GM19468 (cell line): ENCODE data around the gene METTL27.
A peak's percentile ranks its signal among the peaks of the same experiment; 100 is the strongest.
"Not testable (repeated sequence)": the region's sequence is repeated elsewhere in the genome, so short reads cannot be mapped to it uniquely, and the experiment has no call there.

Experiments
- ATAC-seq: cut with Tn5 transposase; IDR thresholded peaks from one replicate; pipeline ENCODE4 v1.9.1; 2021; ENCODE audit warnings: mild to moderate bottlenecking, moderate library complexity, moderate number of reproducible peaks; ENCODE audit not compliant: unreplicated experiment; ENCODE audit errors: extremely low read depth

Gene METTL27

GRCh38 chr7:73870041-73870492, 27.8 kb upstream of the METTL27 start:
- no peak for ATAC-seq

GRCh38 chr7:73869011-73869798, 26.9 kb upstream of the METTL27 start:
- ATAC-seq, result no peak

GRCh38 chr7:73866446-73866767, 24.1 kb upstream of the METTL27 start:
- no peak for ATAC-seq

- ATAC-seq, result no peak
These were observed 23.6 kb upstream of the METTL27 start for GRCh38 chr7:73865738-73866445.

GRCh38 chr7:73864981-73865711, 22.8 kb upstream of the METTL27 start:
- ATAC-seq, result no peak

GRCh38 chr7:73861305-73861704, 19.0 kb upstream of the METTL27 start:
- ATAC-seq, result no peak

- ATAC-seq, result no peak
These were observed 18.5 kb upstream of the METTL27 start, which contains the start of gene TMEM270 for GRCh38 chr7:73860859-73861258. Gene TMEM270, plus strand, starts transcription at chr7:73861159. Its CDS starts 36 bp downstream, at chr7:73861195.

GRCh38 chr7:73858807-73859206, 16.5 kb upstream of the METTL27 start:
- ATAC-seq, result no peak

GRCh38 chr7:73856941-73857340, 14.6 kb upstream of the METTL27 start:
- no peak for ATAC-seq

- no peak for ATAC-seq
These were observed 10.2 kb upstream of the METTL27 start for GRCh38 chr7:73852500-73852899.

GRCh38 chr7:73851410-73852338, 9.4 kb upstream of the METTL27 start:
- ATAC-seq, result peak; percentile 65

- ATAC-seq, result no peak
These were observed 8.5 kb upstream of the METTL27 start for GRCh38 chr7:73850781-73851207.

- ATAC-seq, result no peak
These were observed 5.8 kb upstream of the METTL27 start for GRCh38 chr7:73847941-73848723.

GRCh38 chr7:73845701-73846195, 3.4 kb upstream of the METTL27 start:
- not testable (repeated sequence) for ATAC-seq

- no peak for ATAC-seq
These were observed 2.6 kb upstream of the METTL27 start for GRCh38 chr7:73844848-73845460.

- no peak for ATAC-seq
These were observed 1.8 kb upstream of the METTL27 start for GRCh38 chr7:73844131-73844547.

GRCh38 chr7:73841689-73842066, 638 bp downstream of the METTL27 start:
- no peak for ATAC-seq

- ATAC-seq, result no peak
These were observed 1.5 kb downstream of the METTL27 start for GRCh38 chr7:73840715-73841379.
